C4-2B (cell line): Measurements from ENCODE around the gene MYBPH.

Experiments used
- ZFX ChIP-seq: fragments of 450-650 bp; IDR thresholded peaks from 2 replicates; pipeline ENCODE4 v1.6.1; 2017
- TF ChIP-seq, protein P1 (sequence below): fragments of 450-650 bp; conservative IDR thresholded peaks from 2 replicates; pipeline ENCODE4 v1.5.1; 2017; ENCODE audit warnings: mild to moderate bottlenecking

DNA sequence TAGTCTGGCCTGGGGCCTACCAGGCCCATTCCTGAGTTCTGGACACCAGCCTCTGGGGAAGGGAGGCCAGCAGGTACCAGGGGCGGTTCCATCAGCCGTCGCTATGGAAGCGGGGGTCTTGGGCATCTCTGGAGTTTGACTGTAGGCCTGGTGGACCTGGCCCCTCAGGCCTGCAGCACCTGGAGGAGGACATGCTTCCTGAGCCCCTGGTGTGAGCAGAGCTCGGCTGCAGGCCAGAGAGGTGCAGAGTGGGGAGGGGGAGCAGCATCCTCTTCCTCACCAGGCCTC is 7.8 kb downstream of the MYBPH start:
- TF ChIP-seq, protein P1, sequence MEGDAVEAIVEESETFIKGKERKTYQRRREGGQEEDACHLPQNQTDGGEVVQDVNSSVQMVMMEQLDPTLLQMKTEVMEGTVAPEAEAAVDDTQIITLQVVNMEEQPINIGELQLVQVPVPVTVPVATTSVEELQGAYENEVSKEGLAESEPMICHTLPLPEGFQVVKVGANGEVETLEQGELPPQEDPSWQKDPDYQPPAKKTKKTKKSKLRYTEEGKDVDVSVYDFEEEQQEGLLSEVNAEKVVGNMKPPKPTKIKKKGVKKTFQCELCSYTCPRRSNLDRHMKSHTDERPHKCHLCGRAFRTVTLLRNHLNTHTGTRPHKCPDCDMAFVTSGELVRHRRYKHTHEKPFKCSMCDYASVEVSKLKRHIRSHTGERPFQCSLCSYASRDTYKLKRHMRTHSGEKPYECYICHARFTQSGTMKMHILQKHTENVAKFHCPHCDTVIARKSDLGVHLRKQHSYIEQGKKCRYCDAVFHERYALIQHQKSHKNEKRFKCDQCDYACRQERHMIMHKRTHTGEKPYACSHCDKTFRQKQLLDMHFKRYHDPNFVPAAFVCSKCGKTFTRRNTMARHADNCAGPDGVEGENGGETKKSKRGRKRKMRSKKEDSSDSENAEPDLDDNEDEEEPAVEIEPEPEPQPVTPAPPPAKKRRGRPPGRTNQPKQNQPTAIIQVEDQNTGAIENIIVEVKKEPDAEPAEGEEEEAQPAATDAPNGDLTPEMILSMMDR: no peak
- no peak for TF ChIP-seq ZFX
